K562 (cell line): ENCODE data around the gene IGFALS. TPM values are rescaled to one million over a fixed set of nuclear protein-coding genes. Genes with fewer than 3 reads are reported as not detected.

Experiments
- ARID4B ChIP-seq: sonication (generic); formaldehyde crosslinking; IDR thresholded peaks from 2 replicates; pipeline ENCODE4 v1.8.0; 2022; ENCODE audit warnings: mild to moderate bottlenecking, missing genetic modification reagents
- CBX1 ChIP-seq: sonication (generic); IDR thresholded peaks from 2 replicates; pipeline ENCODE4 v1.6.1; 2016; ENCODE audit warnings: antibody characterized with exemption, low read depth, mild to moderate bottlenecking
- DPF2 ChIP-seq: fragments of 450-650 bp; IDR thresholded peaks from 2 replicates; pipeline ENCODE4 v1.6.1; 2016
- EGR1 ChIP-seq: fragments of 450-650 bp; conservative IDR thresholded peaks from 2 replicates; pipeline ENCODE4 v1.6.1; 2017; ENCODE audit warnings: mild to moderate bottlenecking
- FIP1L1 ChIP-seq: fragments of 200-400 bp; formaldehyde crosslinking; IDR thresholded peaks from 2 replicates; pipeline ENCODE4 v1.6.1; 2018; ENCODE audit warnings: mild to moderate bottlenecking, low read depth, low read length; ENCODE audit not compliant: poor library complexity, severe bottlenecking
- GTF3C2 ChIP-seq: IDR thresholded peaks from 3 replicates; pipeline ENCODE4 v1.6.1; 2011; ENCODE audit warnings: borderline replicate concordance, mild to moderate bottlenecking, moderate library complexity; ENCODE audit not compliant: insufficient read length; ENCODE audit errors: extremely low read depth
- KLF6 ChIP-seq: fragments of 250-450 bp; sonication (Bioruptor Pico); IDR thresholded peaks from 2 replicates; pipeline ENCODE4 v1.4.0; 2020; ENCODE audit warnings: mild to moderate bottlenecking, moderate library complexity, borderline replicate concordance
- MED1 ChIP-seq: sonication (generic); formaldehyde crosslinking; IDR thresholded peaks from 2 replicates; pipeline ENCODE4 v1.8.1; 2023; ENCODE audit warnings: missing genetic modification reagents, borderline replicate concordance
- MLX ChIP-seq, 2 experiments: fragments of 450-650 bp in 1 of 2; sonication (generic) in 1 of 2; formaldehyde crosslinking; conservative IDR thresholded peaks; 2 replicates each; pipeline versions ENCODE4 v1.4.0 to v1.8.1; 2020 to 2022; ENCODE audit warnings: mild to moderate bottlenecking in 1 of 2, missing genetic modification reagents in 1 of 2
- RBM17 ChIP-seq: fragments of 200-400 bp; formaldehyde crosslinking; IDR thresholded peaks from 2 replicates; pipeline ENCODE4 v1.6.1; 2017; ENCODE audit warnings: low read depth, mild to moderate bottlenecking, low read length, borderline replicate concordance
- RBM25 ChIP-seq: fragments of 200-400 bp; formaldehyde crosslinking; IDR thresholded peaks from 2 replicates; pipeline ENCODE4 v1.6.1; 2018; ENCODE audit warnings: low read length, low read depth, moderate library complexity; ENCODE audit not compliant: severe bottlenecking
- RCOR1 ChIP-seq, 2 experiments: IDR thresholded peaks; 2 replicates each; pipeline ENCODE4 v1.6.1; 2012; ENCODE audit warnings: low read depth in 2 of 2, low read length in 2 of 2, borderline replicate concordance in 1 of 2, improper control_type of control experiment in 1 of 2
- RFX5 ChIP-seq: IDR thresholded peaks from 2 replicates; pipeline ENCODE4 v1.6.1; 2011; ENCODE audit warnings: low read depth, mild to moderate bottlenecking, improper control_type of control experiment, low read length
- USF1 ChIP-seq: sonication (generic); formaldehyde crosslinking; IDR thresholded peaks from 2 replicates; pipeline ENCODE4 v1.9.0; 2022; ENCODE audit warnings: mild to moderate bottlenecking, missing genetic modification reagents
- XRCC3 ChIP-seq: fragments of 450-650 bp; IDR thresholded peaks from 2 replicates; pipeline ENCODE4 v1.6.1; 2017; ENCODE audit warnings: mild to moderate bottlenecking, moderate library complexity
- ZNF140 ChIP-seq: fragments of 250-450 bp; sonication (Bioruptor Pico); IDR thresholded peaks from 2 replicates; pipeline ENCODE4 v1.8.0; 2021; ENCODE audit warnings: moderate library complexity, mild to moderate bottlenecking, inconsistent platforms
- ZNF280A ChIP-seq: fragments of 450-650 bp; IDR thresholded peaks from 2 replicates; pipeline ENCODE4 v1.6.1; 2018; ENCODE audit warnings: mild to moderate bottlenecking, low read depth; ENCODE audit not compliant: partially characterized antibody
- polyA plus RNA-seq, 8 experiments: library from polyadenylated mRNA; depleted of rRNA in 4 of 8; stranded (reverse) in 5 of 8; unstranded in 3 of 8; fragments of >200 nt; fragmentation: Nextera tagmentation in 2 of 8; fragmentation: Illumina TruSeq in 1 of 8; extraction: Ambion mirVana in 2 of 8; extraction: Trizol in 1 of 8; gene quantifications; 2 replicates each; pipeline versions ENCODE4 v1.2.1 to v1.2.3, GENCODE V29; 2011 to 2014; ENCODE audit warnings: inconsistent platforms in 1 of 8, missing spikeins in 1 of 8
- total RNA-seq, 7 experiments: library from RNA; depleted of rRNA in 6 of 7; stranded (reverse); fragments of >200 nt in 6 of 7; fragmentation: Illumina TruSeq in 2 of 7; extraction: Trizol in 2 of 7; gene quantifications; 2 replicates each; pipeline versions ENCODE4 v1.2.1 to v1.2.3, GENCODE V29; 2011 to 2021; ENCODE audit warnings: low replicate concordance in 1 of 7

Gene IGFALS
- total and polyA plus RNA-seq, 9 of the 15 experiments (the other 6 are each of a cell fraction or from before 2014, with no cell fraction given) = not detected

- TF ChIP-seq ARID4B (CRISPR knock-in tag) (no peak), RBM17 (no peak), USF1 (CRISPR knock-in tag) (no peak), EGR1 (peak; percentile 47), MED1 (CRISPR knock-in tag) (no peak), ZNF280A (no peak), RCOR1 (IDR thresholded peaks at IDR 0.05; ENCODE audit: borderline replicate concordance in 1 of 2, low read depth in 2 of 2, low read length in 2 of 2) (peak; percentile 83 to 97; a peak in 3 of 4 replicates), XRCC3 (no peak), DPF2 (peak; percentile 98), ZNF140 (CRISPR knock-in tag) (no peak), CBX1 (0 out of 2 replicates have a peak, but pooled peaks have one; percentile 30), FIP1L1 (no peak), RBM25 (no peak), RFX5 (no peak), KLF6 (CRISPR knock-in tag) (no peak), MLX (CRISPR knock-in tag; conservative IDR thresholded peaks at IDR 0.05) (no peak), GTF3C2 (no peak)
These were observed 39.4 kb upstream of the IGFALS start (continued) for GRCh38 chr16:1832838-1833454.
